Measurements from ENCODE around the gene PTPRCAP.

PTPRCAP gene

DNA sequence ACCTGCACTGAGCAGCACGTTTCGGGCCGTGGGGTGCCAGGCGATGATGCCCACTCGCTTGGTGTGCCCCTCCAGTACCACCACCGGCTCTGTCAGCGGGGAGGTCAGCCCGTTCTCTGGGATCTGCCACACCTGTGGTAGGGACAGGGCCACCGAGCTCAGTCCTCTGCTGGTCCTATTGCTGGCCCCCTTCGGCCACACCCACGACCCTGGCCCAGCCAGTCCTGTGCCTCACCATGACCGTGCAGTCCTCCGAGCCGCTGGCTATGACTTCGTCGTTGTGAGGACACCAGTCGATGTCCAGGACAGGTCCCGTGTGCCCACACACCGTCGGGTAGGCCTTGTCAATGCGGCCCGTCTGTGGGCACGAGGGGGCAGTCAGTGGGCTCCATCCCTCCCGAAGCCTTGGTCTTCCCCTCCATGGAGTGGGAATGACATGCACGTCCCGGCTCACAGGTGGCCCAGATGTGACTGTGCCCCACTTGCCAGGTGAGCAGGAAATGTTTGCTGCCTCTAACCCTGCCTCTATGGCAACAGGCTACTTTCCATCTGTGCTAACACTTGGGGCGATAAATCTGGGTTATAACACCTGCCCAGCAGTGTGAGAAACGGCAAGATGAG, 4.4 kb upstream of the PTPRCAP start:
- no peak for DNase-seq (ENCODE audit: low read depth in 1 of 2, low spot score in 1 of 2)

DNA sequence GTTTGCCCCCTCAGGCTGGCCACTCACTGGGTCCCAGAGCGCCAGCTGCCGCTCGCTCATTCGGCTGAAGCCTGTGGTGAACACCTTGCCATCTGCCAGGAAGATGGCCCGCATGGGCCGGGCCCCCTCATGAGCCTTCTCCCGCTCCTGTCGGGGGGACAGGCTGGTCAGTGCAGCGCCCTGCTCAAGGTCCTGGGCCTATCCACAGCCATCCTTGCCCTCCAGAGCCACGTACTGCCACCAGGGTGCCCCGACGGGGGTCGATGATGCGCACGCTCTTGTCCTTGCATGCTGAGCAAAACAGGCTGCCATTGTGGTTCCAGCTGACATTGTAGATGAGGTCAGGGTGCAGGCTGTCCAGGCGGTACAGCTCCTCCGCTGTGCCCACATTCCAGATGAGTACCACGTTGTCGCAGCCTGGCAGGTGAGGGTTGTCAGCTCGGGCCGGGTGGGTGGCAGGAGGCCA, 3.6 kb upstream of the PTPRCAP start:
- DNase-seq (ENCODE audit: low read depth in 1 of 2, low spot score in 1 of 2) = no peak

DNA sequence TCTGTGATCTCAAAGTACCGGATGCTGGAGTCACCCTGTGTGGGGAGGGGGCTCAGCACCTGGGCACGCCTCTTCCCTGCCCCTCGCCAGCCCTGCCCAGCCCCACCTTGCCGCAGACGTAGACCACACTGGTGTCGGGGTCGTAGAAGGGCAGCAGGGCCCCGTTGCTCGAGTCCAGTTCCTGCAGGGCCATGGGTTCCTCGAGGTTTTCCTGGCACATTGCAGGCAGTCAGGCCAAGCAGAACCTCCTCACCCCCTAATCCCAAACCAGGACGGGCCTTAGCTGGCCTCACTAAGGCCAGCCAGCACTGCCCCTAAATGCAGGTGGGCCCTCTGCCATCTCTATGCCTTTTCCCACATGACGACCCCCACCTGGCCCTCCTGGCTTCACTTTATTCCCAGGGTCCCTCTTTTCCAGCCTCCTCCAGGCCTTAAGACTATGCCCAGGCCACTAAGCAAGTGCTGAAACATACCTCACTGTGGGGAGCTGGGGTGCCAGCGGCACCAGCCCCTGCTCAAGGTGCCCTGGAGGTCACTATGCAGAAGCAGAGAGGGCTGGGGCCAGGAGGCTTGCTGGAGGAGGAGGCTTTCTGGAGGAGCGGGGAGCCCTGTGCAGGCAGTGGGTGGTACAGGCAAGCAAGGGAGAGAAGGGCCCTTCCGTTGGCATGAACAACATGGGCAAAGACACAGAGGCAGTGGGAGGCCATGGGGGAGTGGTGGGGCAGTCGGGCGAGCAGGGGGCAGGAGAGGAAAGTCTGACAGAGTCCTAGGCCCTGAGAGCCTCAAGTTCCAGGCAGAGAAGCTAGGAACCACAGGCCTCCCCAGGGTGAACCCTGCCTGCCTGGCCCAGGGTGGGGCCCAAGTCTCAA, 3.0 kb upstream of the PTPRCAP start:
- DNase-seq (ENCODE audit: low read depth in 1 of 2, low spot score in 1 of 2) = no peak

DNA sequence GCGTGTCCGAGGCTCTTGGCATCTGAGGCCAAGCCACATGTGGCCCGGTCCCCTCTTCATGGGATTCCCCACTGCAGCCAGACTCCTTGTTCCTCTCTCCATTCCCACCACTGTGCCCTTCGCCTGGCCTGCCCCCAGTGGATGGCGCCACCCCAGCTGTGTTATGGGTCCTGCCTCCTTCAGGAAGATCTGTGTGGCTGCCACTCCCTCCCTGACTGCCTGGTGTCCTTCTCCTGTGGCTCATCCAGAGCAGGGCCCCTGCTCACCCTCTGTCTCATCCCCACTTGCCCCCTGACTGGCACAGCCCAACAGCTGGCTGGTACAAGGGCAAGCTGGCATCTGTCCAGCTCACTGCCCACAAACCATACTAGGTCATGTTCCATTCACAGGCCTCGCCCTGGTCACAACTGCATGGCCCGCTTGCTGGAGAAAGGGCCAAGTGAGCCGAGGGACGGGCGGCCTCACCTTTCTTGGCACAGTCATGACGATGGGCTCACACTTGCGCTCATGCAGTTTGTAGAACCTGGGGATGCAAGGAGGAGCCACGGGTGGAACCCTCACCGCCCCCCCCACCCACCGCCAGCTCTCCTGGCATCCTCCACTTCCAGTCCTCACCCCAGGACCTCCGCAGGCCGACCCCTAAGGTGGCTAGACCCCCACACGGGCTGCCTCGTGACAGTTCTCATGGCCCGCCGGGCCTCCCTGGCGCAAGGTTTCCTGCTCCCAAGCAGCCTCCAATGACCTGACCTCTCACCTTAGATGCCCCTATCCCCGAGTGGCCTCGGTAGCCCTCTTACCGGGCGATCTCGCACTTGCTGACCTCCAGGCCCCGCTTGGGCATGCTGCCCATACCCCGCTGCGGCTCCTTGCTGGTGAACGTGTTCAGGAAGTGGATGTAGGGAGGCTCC, 2.1 kb upstream of the PTPRCAP start:
- no peak for DNase-seq (ENCODE audit: low read depth in 1 of 2, low spot score in 1 of 2)

DNA sequence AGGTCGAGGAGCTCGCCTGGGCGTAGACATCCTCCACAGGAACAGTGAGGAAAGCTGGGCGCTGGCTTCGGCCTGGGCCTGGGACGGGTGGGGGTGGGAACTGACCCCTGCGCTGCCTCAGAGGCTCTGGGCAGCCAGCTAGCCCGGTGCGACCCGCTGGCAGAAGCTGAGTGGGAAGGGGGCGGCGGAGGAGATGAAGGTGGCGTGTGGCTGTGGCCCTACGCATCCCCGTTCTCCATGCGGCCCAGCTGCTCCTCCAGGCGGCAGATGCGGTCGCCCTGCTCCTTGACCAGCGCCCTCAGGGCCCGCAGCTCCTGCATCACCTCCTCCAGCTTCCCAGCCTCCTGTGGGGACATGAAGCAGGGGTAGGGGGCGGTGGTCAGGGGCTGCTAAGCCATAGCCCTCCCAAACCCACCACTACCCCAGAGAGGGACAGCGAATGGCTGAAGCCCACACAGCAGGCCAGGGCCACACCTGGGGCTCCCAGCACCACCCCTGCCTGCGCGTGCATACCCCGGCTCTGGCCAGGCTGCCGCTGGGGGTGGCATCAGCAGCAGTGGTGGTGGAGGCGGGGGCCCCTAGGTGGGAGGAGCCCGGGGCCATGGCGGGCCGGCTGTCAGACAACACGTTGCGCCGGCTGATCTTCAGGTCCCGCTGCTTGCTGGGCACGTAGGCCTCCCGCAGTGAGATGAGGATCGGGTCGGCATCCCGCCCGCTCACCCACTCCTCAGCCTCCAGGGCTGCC, 848 bp upstream of the PTPRCAP start:
- peak; percentile 47 to 63 for DNase-seq (ENCODE audit: low read depth in 1 of 2, low spot score in 1 of 2)

DNA sequence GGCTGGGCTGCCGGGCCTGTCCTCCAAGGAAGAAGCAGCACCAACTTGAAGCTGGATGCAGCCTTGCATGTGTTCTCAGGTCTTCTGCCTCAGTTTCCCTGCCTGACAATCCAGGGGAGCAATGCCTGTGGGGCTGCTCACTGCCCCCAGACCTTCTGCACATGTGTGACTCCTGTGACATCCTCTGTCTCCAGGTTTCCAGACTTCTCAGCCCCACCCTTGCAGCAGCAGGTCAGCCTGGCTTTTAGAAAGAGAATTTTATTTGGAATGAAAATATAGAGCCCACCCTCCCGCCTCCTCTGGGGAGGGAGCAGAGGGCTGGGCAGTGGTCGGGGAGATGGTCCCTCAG, 301 bp upstream of the PTPRCAP start:
- no peak for DNase-seq (ENCODE audit: low read depth in 1 of 2, low spot score in 1 of 2)

DNA sequence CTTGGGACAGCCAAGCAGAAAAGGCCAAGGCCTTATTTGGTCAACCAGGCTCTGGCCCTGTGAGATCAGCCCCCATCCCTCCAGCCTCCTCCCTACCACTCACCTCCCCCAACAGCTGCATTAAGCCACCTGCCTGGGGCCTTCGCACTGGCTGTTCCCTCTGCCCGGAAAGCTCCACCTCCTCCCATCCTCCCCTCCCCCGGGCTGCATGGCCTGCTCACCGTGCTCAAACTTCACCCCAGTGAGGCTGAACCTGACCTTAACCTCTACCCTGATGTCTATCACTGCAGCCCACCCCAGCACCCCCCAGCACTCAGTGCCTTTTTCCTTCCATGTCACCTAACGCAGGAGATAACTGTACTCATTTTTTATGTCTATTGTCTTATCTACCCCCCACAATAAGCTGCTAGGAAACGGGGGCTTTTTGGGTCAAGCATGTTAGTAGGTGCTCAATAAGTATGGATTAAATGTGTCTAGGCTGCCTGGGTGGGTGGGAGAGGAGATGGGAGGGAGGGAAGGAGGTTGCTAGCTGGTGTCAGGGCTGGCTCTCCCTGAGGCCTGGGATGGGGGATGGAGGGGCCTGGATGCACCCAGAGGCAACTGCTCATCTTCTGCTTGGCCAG, 912 bp downstream of the PTPRCAP start:
- DNase-seq (ENCODE audit: low read depth in 1 of 2, low spot score in 1 of 2) = peak; percentile 49 to 78

DNA sequence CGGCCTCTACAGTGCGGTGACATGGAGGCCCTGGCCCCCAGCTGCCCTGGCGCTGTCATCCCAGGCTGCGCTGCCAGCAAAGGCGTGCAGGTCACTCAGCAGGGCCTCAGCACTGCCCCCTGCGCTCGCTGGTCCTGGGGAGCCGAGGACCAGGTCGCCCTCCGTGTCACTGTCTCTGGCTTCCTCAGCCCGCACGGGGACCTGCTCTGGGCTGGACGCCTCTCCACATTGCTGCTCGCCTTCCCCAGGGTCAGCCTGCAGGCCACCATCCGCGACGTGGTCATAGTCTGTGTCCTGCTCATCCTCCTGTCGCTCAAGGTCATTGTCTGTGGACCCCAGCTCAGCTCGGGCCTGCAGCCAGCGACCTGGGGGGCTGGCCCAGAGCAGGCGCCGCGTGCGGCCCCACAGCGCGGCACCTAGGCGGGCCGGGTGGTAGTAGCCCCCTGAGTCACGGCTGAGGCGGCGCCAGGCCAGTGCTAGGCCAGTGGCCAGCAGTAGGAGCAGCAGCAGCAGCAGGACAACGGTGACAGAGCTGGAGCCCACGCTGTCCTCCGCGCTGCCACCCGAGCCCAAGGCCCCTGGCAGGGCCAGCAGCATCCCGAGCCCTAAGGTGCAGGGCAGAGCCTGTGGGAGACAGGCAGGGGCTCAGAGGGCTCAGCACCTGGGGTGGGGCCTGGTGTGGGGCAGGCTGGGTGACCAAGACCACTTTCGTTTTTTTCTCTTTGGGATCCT, 1.6 kb downstream of the PTPRCAP start:
- DNase-seq (ENCODE audit: low read depth in 1 of 2, low spot score in 1 of 2) = no peak

DNA sequence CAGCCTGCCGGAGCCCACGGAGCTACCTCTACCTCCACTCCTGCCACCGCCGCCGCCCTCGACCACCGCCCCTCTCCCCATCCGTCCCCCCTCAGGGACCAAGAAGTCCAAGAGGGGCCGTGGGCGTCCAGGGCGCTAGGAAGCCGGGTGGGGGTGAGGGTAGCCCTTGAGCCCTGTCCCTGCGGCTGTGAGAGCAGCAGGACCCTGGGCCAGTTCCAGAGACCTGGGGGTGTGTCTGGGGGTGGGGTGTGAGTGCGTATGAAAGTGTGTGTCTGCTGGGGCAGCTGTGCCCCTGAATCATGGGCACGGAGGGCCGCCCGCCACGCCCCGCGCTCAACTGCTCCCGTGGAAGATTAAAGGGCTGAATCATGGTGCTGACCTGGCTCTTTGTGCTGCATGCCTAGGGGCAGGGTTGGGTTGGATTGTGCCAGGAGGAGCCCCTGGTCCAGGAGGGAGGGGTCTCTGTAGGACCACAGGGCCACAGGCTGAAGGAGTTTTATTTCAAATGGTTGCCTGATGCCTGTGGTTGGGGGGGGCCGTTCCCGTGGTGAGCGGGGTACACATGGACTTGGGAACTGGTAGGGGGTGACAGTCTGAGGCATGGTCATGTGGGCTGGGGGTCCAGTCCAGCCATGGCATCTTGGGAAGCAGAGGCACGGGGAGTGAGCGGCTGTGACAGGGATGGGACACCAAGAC, 2.3 kb downstream of the PTPRCAP start:
- DNase-seq (ENCODE audit: low read depth in 1 of 2, low spot score in 1 of 2) = no peak

DNA sequence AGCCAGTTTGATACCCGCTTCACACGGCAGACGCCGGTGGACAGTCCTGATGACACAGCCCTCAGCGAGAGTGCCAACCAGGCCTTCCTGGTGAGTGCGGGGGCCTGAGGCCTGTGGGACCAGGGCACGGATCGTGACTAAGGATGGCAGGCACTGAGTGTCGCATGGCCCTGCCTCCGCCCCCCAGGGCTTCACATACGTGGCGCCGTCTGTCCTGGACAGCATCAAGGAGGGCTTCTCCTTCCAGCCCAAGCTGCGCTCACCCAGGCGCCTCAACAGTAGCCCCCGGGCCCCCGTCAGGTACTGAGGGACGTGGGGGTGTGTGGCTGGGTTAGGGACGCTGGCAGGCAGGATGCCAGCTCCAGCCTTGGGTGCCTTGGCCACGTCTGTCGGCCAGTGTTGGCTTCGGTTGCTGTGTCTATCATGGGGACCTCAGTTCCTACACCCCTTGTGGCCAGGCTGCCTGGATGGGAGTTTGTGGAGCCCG, 3.0 kb downstream of the PTPRCAP start:
- DNase-seq (ENCODE audit: low read depth in 1 of 2, low spot score in 1 of 2) = no peak

DNA sequence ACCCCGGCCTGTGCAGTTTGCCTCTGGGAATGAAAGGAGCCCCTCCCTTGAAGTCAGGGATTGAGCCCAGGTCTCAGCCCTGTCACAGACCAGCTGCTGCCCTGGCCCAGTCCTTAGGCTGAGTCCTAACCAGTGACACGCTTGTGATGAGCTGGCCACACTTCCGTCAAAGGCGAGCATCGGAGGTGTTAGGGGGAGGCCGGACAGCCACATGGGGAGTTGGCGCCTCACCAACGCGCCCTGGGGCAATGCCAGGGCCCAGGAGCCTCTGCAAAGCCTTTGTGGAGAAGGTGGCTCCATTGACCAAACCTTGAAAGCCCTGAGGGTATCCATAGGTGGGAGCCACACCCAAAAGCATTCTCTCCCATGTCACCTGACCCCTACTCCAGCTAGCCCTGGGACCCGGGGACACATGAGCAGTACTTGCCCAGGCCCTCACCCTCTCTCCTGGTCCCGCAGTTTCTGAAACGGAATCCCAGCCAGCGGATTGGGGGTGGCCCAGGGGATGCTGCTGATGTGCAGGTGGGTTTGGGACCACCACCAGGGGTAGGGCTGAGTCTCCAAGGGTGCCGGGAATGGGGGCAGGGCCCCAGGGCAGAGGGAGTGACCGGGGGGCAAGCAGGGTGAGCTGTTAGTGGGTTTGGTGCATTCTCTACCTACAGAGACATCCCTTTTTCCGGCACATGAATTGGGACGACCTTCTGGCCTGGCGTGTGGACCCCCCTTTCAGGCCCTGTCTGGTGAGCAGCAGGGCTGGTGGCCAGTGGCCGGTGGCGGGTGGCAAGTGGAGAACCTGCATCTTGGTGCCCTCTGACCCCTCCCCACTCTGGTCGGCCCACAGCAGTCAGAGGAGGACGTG, 3.7 kb downstream of the PTPRCAP start:
- no peak for DNase-seq (ENCODE audit: low read depth in 1 of 2, low spot score in 1 of 2)

DNA sequence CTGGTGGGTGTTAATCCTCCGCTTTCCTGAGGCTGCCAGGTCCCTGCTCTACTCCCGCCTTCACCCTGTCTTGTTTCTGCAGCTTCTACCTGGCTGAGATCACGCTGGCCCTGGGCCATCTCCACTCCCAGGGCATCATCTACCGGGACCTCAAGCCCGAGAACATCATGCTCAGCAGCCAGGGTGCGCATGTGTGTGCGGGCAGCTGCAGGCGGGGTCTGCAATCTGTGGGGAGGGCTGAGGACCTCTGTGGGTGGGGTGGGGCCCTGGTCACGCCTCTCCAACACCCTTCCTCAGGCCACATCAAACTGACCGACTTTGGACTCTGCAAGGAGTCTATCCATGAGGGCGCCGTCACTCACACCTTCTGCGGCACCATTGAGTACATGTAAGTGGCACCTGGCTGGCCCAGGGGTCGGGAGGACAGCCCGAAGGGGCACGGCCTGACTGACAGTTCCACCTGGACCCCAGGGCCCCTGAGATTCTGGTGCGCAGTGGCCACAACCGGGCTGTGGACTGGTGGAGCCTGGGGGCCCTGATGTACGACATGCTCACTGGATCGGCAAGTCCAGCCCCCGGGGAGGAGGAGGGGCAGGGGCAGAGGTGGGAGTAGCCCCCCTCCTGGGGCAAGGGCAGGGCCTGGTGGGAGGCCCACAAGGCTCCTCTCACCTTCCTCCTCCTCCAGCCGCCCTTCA, 4.7 kb downstream of the PTPRCAP start:
- DNase-seq (ENCODE audit: low read depth in 1 of 2, low spot score in 1 of 2) = no peak

DNA sequence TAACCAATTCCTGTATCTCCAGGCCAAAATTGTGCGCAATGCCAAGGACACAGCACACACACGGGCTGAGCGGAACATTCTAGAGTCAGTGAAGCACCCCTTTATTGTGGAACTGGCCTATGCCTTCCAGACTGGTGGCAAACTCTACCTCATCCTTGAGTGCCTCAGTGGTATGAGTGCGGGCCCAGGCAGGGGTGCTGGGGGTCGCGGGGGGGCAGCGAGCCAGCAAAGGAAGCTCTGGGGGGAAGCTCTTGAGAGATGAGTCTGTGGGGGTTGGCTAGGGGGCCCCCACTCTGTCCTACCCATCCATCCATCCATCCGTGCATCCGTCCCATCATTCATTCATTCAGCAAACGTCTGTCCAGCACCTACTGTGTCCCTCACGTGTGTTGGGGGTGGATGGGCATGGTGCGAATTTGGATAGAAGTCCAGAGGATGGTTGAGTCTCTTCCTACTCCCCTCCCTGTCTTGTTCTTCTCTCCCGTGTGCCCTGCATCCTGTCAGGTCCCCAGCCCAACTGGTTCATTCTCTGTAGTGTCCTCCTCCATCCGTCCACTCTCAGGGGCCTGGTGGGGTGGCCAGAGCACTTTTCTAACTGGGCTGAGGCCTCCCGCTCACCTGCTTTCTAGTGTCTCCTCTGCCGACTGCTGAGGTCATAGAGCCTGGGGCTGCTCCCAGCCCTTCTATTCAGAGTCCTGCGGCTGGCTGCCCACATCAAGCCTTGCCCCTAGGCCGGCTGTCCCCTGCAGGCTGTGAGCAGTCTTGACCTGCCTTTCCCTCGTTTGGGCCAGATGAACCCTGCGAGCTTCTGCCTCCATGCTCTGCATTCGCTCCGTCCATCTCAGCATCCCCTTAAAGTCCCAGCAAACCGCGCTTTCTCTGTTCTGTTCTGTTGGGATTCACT, 5.9 kb downstream of the PTPRCAP start:
- DNase-seq (ENCODE audit: low read depth in 1 of 2, low spot score in 1 of 2) = no peak

DNA sequence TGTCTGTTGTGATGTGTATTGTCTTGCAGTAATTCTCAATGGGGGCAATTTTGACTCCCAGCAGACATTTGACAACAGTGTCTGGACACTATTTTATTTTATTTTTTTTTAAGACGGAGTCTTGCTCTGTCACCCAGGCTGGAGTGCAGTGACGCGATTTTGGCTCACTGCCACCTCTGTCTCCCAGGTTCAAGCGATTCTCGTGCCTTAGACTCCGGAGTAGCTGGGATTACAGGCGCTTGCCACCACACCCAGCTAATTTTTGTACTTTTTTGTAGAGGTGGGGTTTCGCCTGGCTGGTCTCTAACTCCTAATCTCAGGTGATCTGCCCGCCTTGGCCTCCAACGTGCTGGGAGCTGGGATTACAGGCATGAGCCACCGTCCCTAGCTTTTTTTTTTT, 7.8 kb downstream of the PTPRCAP start:
- DNase-seq (ENCODE audit: low read depth in 1 of 2, low spot score in 1 of 2) = no peak

DNA sequence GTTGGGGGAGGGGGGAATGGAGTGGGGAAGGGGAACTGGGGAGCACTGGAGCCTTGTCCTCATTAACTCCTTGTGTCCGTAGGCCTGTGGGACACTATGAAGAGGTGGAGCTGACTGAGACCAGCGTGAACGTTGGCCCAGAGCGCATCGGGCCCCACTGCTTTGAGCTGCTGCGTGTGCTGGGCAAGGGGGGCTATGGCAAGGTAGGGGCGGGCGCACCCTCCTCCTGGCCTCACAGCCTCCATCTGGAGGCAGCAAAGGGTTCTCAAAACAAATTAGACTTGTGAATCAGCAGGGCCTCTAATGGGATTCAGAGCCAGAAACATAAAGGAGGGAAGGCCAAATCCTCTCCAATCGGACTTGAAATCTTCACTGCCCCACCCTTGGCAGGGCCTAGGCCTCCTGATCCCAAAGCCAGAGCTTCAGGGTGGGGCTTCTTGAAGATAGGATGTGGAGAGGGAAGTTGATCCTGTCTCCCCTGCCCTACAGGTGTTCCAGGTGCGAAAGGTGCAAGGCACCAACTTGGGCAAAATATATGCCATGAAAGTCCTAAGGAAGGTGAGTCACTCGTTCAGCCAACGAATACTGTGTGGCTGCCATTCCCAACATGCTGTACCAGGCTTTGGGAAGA, 8.3 kb downstream of the PTPRCAP start:
- DNase-seq (ENCODE audit: low read depth in 1 of 2, low spot score in 1 of 2) = no peak

All from activated CD4-positive, alpha-beta T cell treated with anti-CD3 and anti-CD28 coated beads, Interleukin-2, amount 50 U/mL, for 24 hours (primary cell).